CD4-positive, CD25-positive, alpha-beta regulatory T cell (primary cell): ENCODE data around the gene CHPF. TPM values are rescaled to one million over a fixed set of nuclear protein-coding genes. Genes with fewer than 3 reads are reported as not detected.
A peak's percentile ranks its signal among the peaks of the same experiment; 100 is the strongest.

Experiments
- ATAC-seq, 2 donors: fragments of 150-1000 bp; cut with Tn5 transposase; one replicate each; pipeline ENCODE4 v1.10.0; 2021; ENCODE audit warnings: low read depth in 2 of 2, moderate number of reproducible peaks in 2 of 2, moderate library complexity in 1 of 2
- DNase-seq, 3 donors: peaks; one replicate each; pipeline versions ENCODE4 v3.0.0 to v3.0.0-alpha.2; 2012 to 2022; ENCODE audit warnings: mixed read lengths in 1 of 3
- H3K27ac ChIP-seq: one replicate; pipeline ENCODE4 v1.7.0; 2013; ENCODE audit warnings: mild to moderate bottlenecking, low read length; ENCODE audit not compliant: insufficient read depth, poor library complexity, severe bottlenecking
- H3K27me3 ChIP-seq: one replicate; pipeline ENCODE4 v1.7.0; 2013; ENCODE audit warnings: low read length; ENCODE audit not compliant: control insufficient read depth, insufficient read depth
- H3K36me3 ChIP-seq: one replicate; pipeline ENCODE4 v1.7.0; 2013; ENCODE audit warnings: mild to moderate bottlenecking, low read length, moderate library complexity; ENCODE audit not compliant: control insufficient read depth, insufficient read depth
- H3K4me1 ChIP-seq: 2 replicates; pipeline ENCODE4 v1.7.0; 2013; ENCODE audit warnings: mild to moderate bottlenecking, low read length; ENCODE audit not compliant: insufficient read depth, control insufficient read depth, poor library complexity, severe bottlenecking
- H3K4me3 ChIP-seq: one replicate; pipeline ENCODE4 v1.7.0; 2013; ENCODE audit warnings: low read depth, mild to moderate bottlenecking, low read length, moderate library complexity
- H3K9me3 ChIP-seq, 2 experiments: 1 replicate in 1 of 2; 2 replicates in 1 of 2; pipeline ENCODE4 v1.7.0; 2013; ENCODE audit warnings: low read length in 2 of 2, mild to moderate bottlenecking in 1 of 2, moderate library complexity in 1 of 2; ENCODE audit not compliant: control insufficient read depth in 2 of 2
- H3K27ac Mint-ChIP-seq, 3 donors: one replicate each; pipeline ENCODE4 v1.8.0; 2020 to 2022; ENCODE audit warnings: mild to moderate bottlenecking in 3 of 3, mixed read lengths in 3 of 3, moderate library complexity in 2 of 3
- H3K27me3 Mint-ChIP-seq: one replicate; pipeline ENCODE4 v1.8.0; 2022; ENCODE audit warnings: mild to moderate bottlenecking, mixed read lengths
- H3K36me3 Mint-ChIP-seq: one replicate; pipeline ENCODE4 v1.8.0; 2020; ENCODE audit warnings: mixed read lengths
- H3K4me1 Mint-ChIP-seq, 4 donors: one replicate each; pipeline ENCODE4 v1.8.0; 2020 to 2022; ENCODE audit warnings: mixed read lengths in 4 of 4, mild to moderate bottlenecking in 1 of 4
- H3K4me3 Mint-ChIP-seq, 4 donors: one replicate each; pipeline ENCODE4 v1.8.0; 2020 to 2022; ENCODE audit warnings: mild to moderate bottlenecking in 4 of 4, mixed read lengths in 4 of 4, moderate library complexity in 3 of 4
- H3K9me3 Mint-ChIP-seq, 7 donors: one replicate each; pipeline ENCODE4 v1.8.0; 2020 to 2022; ENCODE audit warnings: mixed read lengths in 7 of 7, mild to moderate bottlenecking in 3 of 7, moderate library complexity in 2 of 7
- polyA plus RNA-seq, 4 donors: library from polyadenylated mRNA; unstranded; fragments of 300-500 nt; fragmentation: Illumina TruSeq; gene quantifications; one replicate each; pipeline ENCODE4 v1.2.3, GENCODE V29; 2021
- total RNA-seq: library from RNA; stranded (reverse); gene quantifications from one replicate; pipeline ENCODE4 v1.2.3, GENCODE V29; 2022

Gene CHPF
- total and polyA plus RNA-seq, 5 donors from 2014 or later, result 3.0 to 6.6 (median 4.5) TPM

DNA sequence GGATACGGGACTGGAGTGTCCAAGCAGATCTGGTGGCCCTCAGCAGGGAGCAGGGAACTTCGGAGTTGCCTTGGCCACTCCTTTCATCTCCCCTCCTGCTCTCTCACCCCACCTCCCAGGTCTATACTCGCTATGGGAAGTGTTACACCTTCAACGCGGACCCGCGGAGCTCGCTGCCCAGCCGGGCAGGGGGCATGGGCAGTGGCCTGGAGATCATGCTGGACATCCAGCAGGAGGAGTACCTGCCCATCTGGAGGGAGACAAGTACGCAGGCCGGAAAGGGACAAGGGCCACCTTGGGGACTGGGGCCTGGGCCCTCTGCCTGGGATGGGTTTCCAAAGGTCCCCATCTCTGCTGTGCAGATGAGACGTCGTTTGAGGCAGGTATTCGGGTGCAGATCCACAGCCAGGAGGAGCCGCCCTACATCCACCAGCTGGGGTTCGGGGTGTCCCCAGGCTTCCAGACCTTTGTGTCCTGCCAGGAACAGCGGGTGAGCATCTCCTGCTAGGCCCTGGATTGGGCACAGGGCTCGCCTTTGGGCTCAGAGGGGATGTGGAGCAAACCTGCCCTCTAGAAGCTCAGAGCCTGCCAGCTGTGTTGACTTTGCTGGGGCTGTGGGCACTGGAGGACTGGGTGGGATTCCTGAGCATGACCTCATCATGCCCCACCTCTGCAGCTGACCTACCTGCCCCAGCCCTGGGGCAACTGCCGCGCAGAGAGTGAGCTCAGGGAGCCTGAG, 11.8 kb downstream of the CHPF start:
- peaks cover 0 to 4% (median 0%) of the 10 kb centered on the region in 4 donors for H3K4me1 Mint-ChIP-seq
- no peak overlapping the region for H3K4me3 Mint-ChIP-seq
- Histone ChIP-seq H3K36me3 (no peaks in the 10 kb centered on the region), H3K4me1 (no peaks in the 10 kb centered on the region), H3K4me3 (no peak overlapping the region), H3K27me3 (peaks cover 14% of the 10 kb centered on the region), H3K9me3 (no peaks in the 10 kb centered on the region), H3K27ac (no peak overlapping the region)
- ATAC-seq (no peak), DNase-seq (no peak)
- H3K27ac Mint-ChIP-seq, result no peak overlapping the region
- no peaks in the 10 kb centered on the region for H3K36me3 Mint-ChIP-seq
- peaks cover 0 to 3% (median 0%) of the 10 kb centered on the region in 7 donors for H3K9me3 Mint-ChIP-seq
- peaks cover 47% of the 10 kb centered on the region for H3K27me3 Mint-ChIP-seq

DNA sequence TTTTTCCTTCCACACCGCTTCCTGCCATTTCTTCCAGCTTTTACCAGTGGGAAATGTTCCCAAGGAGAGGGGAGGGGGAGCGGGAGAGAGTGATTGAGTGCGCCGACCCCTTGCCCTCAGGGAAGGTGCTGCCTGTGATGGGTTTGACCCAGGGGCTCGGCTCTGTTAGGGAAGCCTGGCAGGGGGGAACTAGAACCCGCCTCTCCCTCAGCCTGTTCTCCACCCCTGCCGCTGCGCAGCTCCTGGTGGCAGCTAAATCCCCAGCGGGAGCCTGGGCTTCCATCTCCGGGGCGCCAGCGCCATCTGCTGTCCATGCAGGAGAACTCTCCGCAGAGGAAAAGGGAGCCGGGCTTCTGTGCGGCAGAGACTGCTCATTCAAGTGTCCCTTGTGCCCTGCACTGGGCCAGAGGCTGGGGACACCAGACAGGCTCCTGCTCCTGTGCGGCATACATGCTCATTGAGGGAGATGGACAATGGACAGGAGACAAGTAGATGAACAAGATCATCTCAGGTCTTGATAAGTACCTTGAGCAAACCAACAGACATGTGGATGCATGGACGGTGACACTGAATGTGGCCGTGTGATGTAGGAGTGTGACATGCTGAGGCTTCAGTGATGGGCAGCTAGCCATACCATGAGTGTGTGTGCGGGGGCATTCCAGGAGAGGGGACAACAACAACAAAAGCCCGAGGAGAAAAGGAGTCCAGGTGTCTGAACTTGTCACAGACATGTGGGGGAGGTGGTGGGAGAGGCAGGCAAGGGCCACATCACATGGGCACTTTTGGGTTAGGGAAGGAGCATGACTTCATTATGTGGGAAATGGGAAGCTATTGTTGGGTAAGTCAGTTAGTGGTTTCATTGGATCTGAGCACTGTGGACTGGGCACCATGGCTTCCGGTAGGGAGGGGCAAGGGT, 13.3 kb downstream of the CHPF start:
- Mint-ChIP-seq H3K27ac (no peak overlapping the region), H3K27me3 (peaks cover 57% of the 10 kb centered on the region), H3K4me1 (peaks cover 0 to 4% (median 0%) of the 10 kb centered on the region in 4 donors), H3K9me3 (peaks cover 0 to 3% (median 0%) of the 10 kb centered on the region in 7 donors), H3K4me3 (no peak overlapping the region), H3K36me3 (no peaks in the 10 kb centered on the region)
- ATAC-seq (peak; percentile 84 to 87), DNase-seq (peak; percentile 69 to 82 (median 80))
- Histone ChIP-seq H3K36me3 (no peaks in the 10 kb centered on the region), H3K27me3 (peaks cover 14% of the 10 kb centered on the region), H3K4me1 (no peaks in the 10 kb centered on the region), H3K4me3 (no peak overlapping the region), H3K27ac (no peak overlapping the region), H3K9me3 (no peaks in the 10 kb centered on the region)

DNA sequence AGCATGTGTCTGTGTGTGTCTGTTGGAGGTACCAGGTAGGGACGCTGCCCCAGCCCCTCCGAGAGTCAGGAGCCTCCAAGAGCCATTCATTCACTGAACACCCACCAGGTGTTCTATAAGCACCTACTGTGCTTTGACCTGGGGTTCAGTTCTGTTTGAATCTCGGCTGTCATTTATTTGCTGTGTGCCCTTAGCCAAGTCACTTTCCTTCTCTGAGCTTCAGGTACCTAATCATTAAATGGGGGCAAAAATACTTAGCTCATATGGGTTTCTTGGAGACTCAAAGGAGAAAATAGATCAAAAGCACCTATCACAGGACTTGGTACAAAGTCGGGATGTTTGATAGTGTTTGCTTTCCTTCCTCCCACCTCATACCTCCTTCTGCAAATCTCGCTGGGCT, 16.1 kb downstream of the CHPF start:
- no peak overlapping the region for H3K27ac Mint-ChIP-seq
- DNase-seq, result no peak
- peaks cover 5% of the 10 kb centered on the region for H3K4me1 ChIP-seq
- no peak overlapping the region for H3K4me3 Mint-ChIP-seq
- ATAC-seq, result no peak
- H3K4me3 ChIP-seq, result no peak overlapping the region
- H3K9me3 Mint-ChIP-seq, result peaks cover 0 to 2% (median 0%) of the 10 kb centered on the region in 7 donors
- H3K36me3 Mint-ChIP-seq, result no peaks in the 10 kb centered on the region
- H3K27me3 Mint-ChIP-seq, result peaks cover 79% of the 10 kb centered on the region
- no peaks in the 10 kb centered on the region for H3K36me3 ChIP-seq
- peaks cover 31% of the 10 kb centered on the region for H3K27me3 ChIP-seq
- H3K9me3 ChIP-seq, result no peaks in the 10 kb centered on the region
- peaks cover 0 to 11% (median 1%) of the 10 kb centered on the region in 4 donors for H3K4me1 Mint-ChIP-seq
- H3K27ac ChIP-seq, result no peak overlapping the region

DNA sequence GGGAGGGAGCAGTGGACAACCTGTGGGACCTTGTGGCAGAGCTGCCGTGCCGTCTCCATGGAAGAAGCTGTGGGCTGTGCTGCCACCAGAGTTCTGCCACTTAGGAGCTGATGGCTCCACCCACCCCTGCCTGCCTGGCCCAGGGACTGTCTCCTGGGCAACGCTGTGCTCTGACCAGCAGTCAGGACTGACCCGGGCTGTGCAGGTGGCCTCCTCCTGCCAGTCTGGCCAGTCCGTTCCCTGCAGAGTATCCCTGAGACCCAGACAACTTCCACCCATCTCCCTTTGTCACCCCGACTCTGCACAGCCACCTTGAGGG, 16.6 kb downstream of the CHPF start:
- DNase-seq (no peak), ATAC-seq (no peak)
- Mint-ChIP-seq H3K9me3 (peaks cover 0 to 2% (median 0%) of the 10 kb centered on the region in 7 donors), H3K36me3 (no peaks in the 10 kb centered on the region), H3K4me3 (no peak overlapping the region), H3K27me3 (peaks cover 81% of the 10 kb centered on the region), H3K4me1 (peaks cover 0 to 12% (median 2%) of the 10 kb centered on the region in 4 donors), H3K27ac (no peak overlapping the region)
- no peak overlapping the region for H3K27ac ChIP-seq
- H3K4me1 ChIP-seq, result peaks cover 5% of the 10 kb centered on the region
- no peak overlapping the region for H3K4me3 ChIP-seq
- no peaks in the 10 kb centered on the region for H3K36me3 ChIP-seq
- peaks cover 31% of the 10 kb centered on the region for H3K27me3 ChIP-seq
- no peaks in the 10 kb centered on the region for H3K9me3 ChIP-seq

- Mint-ChIP-seq H3K36me3 (no peaks in the 10 kb centered on the region), H3K4me3 (no peak overlapping the region), H3K9me3 (peaks cover 0 to 2% (median 0%) of the 10 kb centered on the region in 7 donors), H3K4me1 (peaks cover 0 to 17% (median 4%) of the 10 kb centered on the region in 4 donors), H3K27me3 (peaks cover 81% of the 10 kb centered on the region), H3K27ac (no peak overlapping the region)
- Histone ChIP-seq H3K27me3 (peaks cover 33% of the 10 kb centered on the region), H3K9me3 (no peaks in the 10 kb centered on the region), H3K4me3 (no peak overlapping the region), H3K27ac (no peak overlapping the region), H3K36me3 (no peaks in the 10 kb centered on the region), H3K4me1 (peaks cover 5% of the 10 kb centered on the region)
- ATAC-seq (no peak), DNase-seq (no peak)
These were observed 17.1 kb downstream of the CHPF start for GRCh38 chr2:219526320-219527075.

DNA sequence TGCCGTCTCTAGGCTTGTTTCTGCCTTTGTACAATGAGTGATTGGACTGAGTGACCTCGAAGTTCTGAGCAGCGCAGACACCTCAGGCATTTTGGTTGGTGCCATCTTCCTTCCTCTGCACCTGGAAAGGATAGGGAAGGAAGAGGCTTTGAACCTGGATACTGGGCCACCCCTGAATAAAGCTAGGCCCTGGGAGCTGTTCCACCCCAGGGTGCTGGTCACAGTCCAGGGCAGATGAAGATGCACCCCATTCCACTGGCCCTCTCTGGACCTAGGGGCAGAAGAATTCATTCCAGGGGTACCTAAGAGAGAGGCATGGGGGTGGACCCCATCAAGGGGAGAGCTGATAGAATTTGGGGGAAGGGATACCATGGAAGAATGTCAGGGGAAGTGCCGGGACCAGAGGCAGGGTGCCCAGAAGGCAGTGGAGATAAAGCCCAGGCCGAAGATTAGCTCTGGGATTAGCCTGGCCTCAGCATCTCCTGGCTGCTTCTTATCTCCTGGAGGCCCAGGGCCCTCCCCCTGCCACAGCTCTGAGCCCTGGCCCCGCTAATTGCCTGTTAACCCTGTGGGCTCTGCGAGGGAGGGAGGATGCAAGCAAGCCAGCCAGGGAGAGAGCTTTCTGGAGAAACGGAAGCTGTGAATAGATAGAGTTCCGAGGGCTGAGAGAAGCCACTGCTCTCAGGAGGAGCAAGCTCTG, 17.9 kb downstream of the CHPF start:
- H3K36me3 Mint-ChIP-seq, result no peaks in the 10 kb centered on the region
- H3K27ac Mint-ChIP-seq, result no peak overlapping the region
- H3K4me3 Mint-ChIP-seq, result no peak overlapping the region
- H3K27ac ChIP-seq, result no peak overlapping the region
- H3K27me3 Mint-ChIP-seq, result peaks cover 81% of the 10 kb centered on the region
- no peaks in the 10 kb centered on the region for H3K9me3 ChIP-seq
- H3K27me3 ChIP-seq, result peaks cover 33% of the 10 kb centered on the region
- no peak for ATAC-seq
- H3K4me1 ChIP-seq, result peaks cover 5% of the 10 kb centered on the region
- H3K9me3 Mint-ChIP-seq, result peaks cover 0 to 2% (median 0%) of the 10 kb centered on the region in 7 donors
- DNase-seq, result no peak
- peaks cover 0 to 22% (median 4%) of the 10 kb centered on the region in 4 donors for H3K4me1 Mint-ChIP-seq
- no peak overlapping the region for H3K4me3 ChIP-seq
- H3K36me3 ChIP-seq, result no peaks in the 10 kb centered on the region

- no peak overlapping the region for H3K4me3 Mint-ChIP-seq
- no peak for DNase-seq
- H3K4me1 ChIP-seq, result peaks cover 5% of the 10 kb centered on the region
- H3K36me3 ChIP-seq, result no peaks in the 10 kb centered on the region
- peaks cover 0 to 2% (median 0%) of the 10 kb centered on the region in 7 donors for H3K9me3 Mint-ChIP-seq
- peaks cover 33% of the 10 kb centered on the region for H3K27me3 ChIP-seq
- ATAC-seq, result no peak
- no peaks in the 10 kb centered on the region for H3K36me3 Mint-ChIP-seq
- no peak overlapping the region for H3K4me3 ChIP-seq
- no peak overlapping the region for H3K27ac ChIP-seq
- H3K27me3 Mint-ChIP-seq, result peaks cover 80% of the 10 kb centered on the region
- no peaks in the 10 kb centered on the region for H3K9me3 ChIP-seq
- H3K27ac Mint-ChIP-seq, result no peak overlapping the region
- H3K4me1 Mint-ChIP-seq, result peaks cover 0 to 17% (median 4%) of the 10 kb centered on the region in 4 donors
These were observed 18.8 kb downstream of the CHPF start for GRCh38 chr2:219524817-219525216.
